ENCODE data around the gene CKMT2. TPM values are rescaled to one million over a fixed set of nuclear protein-coding genes. Genes with fewer than 3 reads are reported as not detected.

The CKMT2 gene
- total RNA-seq, 2 experiments from 2014 or later: not detected

DNA sequence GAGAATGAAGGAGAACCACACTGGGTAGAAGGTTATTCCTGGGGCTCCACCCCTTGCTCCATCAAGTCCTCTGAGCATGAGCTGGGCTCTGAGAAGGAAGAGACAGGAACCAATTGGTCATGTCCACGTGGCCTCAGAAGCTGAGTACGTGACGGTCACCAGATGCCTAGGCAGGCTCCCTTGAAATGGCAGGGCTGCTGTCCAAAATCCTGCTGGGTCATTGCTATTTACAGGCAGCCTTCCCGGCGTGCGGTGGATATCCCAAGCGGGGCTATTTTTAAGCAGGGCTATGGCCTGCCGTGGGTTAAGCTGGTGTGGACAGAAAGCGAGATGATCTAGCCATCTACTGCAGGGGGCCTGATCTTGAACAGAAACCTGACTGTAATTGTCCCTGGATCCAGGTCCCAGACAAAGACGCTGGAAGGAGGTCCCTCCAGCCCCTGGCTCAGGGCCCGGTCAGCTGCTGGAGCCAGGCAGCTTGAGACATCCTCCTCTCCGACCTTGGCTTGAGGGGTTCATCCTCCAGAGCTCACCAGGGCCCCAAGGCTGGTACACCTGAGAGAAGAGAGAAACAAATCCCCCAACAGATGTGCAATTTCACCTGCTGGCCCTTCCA lies 550 bp upstream of the CKMT2 start:
- ATAC-seq (no peak), DNase-seq (no peak)
- Mint-ChIP-seq H3K9me3 (no peaks in the 10 kb centered on the region), H3K36me3 (ENCODE audit: low read depth) (no peaks in the 10 kb centered on the region), H3K27me3 (no peaks in the 10 kb centered on the region), H3K4me1 (ENCODE audit: low read depth) (peaks cover 19% of the 10 kb centered on the region), H3K4me3 (no peak overlapping the region), H3K27ac (no peak overlapping the region)
- CTCF ChIA-PET: no interaction called here
- TF ChIP-seq, protein P1, sequence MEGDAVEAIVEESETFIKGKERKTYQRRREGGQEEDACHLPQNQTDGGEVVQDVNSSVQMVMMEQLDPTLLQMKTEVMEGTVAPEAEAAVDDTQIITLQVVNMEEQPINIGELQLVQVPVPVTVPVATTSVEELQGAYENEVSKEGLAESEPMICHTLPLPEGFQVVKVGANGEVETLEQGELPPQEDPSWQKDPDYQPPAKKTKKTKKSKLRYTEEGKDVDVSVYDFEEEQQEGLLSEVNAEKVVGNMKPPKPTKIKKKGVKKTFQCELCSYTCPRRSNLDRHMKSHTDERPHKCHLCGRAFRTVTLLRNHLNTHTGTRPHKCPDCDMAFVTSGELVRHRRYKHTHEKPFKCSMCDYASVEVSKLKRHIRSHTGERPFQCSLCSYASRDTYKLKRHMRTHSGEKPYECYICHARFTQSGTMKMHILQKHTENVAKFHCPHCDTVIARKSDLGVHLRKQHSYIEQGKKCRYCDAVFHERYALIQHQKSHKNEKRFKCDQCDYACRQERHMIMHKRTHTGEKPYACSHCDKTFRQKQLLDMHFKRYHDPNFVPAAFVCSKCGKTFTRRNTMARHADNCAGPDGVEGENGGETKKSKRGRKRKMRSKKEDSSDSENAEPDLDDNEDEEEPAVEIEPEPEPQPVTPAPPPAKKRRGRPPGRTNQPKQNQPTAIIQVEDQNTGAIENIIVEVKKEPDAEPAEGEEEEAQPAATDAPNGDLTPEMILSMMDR (IDR thresholded peaks at IDR 0.05): no peak
- POLR2A ChIA-PET: interaction anchor here (1.1 kb wide), 1 partner anchor 67 kb away, joined by 3 read pairs; no protein-coding TSS in a partner anchor
- intact Hi-C loops (cut with micrococcal nuclease): no loop called here

DNA sequence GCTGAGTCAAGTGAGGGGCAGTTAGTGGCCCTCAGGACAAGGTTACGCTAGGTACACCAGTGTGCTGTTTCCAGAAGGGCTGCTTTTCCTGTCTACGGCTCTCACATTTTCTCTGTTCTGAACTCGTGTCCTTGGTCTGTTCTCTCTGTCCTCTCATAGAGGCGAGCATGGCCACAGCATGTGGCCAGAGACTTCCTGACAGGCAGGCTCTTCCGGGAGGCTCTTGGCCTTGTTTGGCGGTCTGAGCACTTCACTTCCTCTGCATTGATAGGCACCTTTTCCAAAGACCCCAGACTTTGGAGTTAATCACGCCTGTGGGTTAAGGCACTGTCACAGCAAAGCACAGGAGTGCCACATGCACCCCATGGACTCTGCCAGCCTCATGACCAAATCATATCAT lies 1.2 kb downstream of the CKMT2 start:
- H3K4me3 Mint-ChIP-seq: no peak overlapping the region
- no peak overlapping the region for H3K27ac Mint-ChIP-seq
- ChIA-PET CTCF (no interaction called here), POLR2A (interaction anchor here (0.6 kb wide), 1 partner anchor 16 kb away, joined by 3 read pairs; no protein-coding TSS in a partner anchor)
- no peak for ATAC-seq
- peaks cover 19% of the 10 kb centered on the region for H3K4me1 Mint-ChIP-seq (ENCODE audit: low read depth)
- TF ChIP-seq, protein P1 (IDR thresholded peaks at IDR 0.05): no peak
- H3K36me3 Mint-ChIP-seq (ENCODE audit: low read depth): no peaks in the 10 kb centered on the region
- intact Hi-C loops (cut with micrococcal nuclease): no loop called here
- no peaks in the 10 kb centered on the region for H3K27me3 Mint-ChIP-seq
- H3K9me3 Mint-ChIP-seq: peaks cover 2% of the 10 kb centered on the region
- DNase-seq: no peak

DNA sequence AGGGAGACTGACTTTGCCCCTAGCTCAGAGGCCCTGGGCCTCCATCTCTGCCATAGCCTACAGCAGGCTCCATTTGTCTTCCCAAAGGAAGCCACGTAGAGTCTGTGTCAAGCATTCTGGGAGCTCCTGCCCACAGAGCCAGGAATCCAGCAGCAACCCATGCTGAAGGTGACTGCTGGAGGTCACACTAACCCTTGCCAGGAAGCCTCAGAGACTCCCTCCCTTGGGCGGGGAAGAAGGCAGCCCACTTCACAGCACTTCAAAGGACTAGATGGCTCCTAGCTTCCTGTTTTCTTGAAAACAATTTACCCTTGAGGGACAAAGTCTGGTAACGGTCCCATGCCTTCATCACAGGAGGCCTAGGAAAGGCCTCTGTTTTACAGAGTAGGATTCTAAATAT lies 1.7 kb downstream of the CKMT2 start:
- peaks cover 19% of the 10 kb centered on the region for H3K4me1 Mint-ChIP-seq (ENCODE audit: low read depth)
- no peaks in the 10 kb centered on the region for H3K36me3 Mint-ChIP-seq (ENCODE audit: low read depth)
- ChIA-PET CTCF (no interaction called here), POLR2A (interaction anchor here (0.6 kb wide), 1 partner anchor 15 kb away, joined by 3 read pairs; no protein-coding TSS in a partner anchor)
- DNase-seq (no peak), ATAC-seq (no peak)
- peaks cover 2% of the 10 kb centered on the region for H3K9me3 Mint-ChIP-seq
- TF ChIP-seq, protein P1 (IDR thresholded peaks at IDR 0.05): no peak
- no peaks in the 10 kb centered on the region for H3K27me3 Mint-ChIP-seq
- H3K27ac Mint-ChIP-seq: no peak overlapping the region
- intact Hi-C loops (cut with micrococcal nuclease): no loop called here
- H3K4me3 Mint-ChIP-seq: no peak overlapping the region

DNA sequence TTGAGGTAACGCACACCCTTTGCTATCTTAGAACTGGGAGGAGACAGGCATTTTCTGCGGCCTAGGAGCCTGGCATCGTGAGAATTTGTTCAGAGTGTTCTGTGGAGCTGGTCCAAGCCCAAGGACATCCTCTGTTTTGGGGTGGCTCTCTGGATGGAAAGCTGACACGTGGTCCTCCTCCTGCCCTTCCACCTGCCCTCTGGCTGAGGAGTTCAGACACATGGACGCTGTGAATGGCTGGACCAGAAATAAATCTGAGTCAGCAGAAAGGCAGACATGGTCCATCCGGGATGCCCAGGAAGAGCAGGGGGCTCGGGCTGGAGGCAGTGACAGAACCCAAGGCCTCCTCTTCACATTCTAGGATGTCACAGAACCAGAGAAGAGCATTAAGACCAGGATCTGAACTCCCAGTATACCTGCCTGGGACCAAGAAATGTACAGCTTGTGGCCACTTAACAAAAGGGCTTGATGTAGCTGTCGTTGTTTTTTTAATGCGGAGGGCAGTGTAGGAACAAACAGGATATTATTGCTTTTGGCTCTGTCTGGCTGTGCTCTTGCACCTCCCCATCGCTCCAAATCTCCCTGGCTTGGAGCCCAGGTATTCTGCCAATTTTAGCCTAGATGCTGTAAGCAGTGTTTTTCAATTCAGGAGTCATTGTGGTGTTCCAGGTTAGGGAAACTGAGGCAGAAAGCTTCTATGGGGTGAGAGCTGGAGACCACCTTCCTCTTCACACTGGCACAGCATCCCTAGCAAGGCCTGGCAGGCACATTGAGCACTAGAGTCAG lies 2.4 kb downstream of the CKMT2 start:
- intact Hi-C loops (cut with micrococcal nuclease): no loop called here
- peaks cover 2% of the 10 kb centered on the region for H3K9me3 Mint-ChIP-seq
- ChIA-PET CTCF (no interaction called here), POLR2A (interaction anchor here (0.9 kb wide), 1 partner anchor 9 kb away, joined by 4 read pairs; no protein-coding TSS in a partner anchor)
- no peaks in the 10 kb centered on the region for H3K36me3 Mint-ChIP-seq (ENCODE audit: low read depth)
- ATAC-seq: no peak
- no peak overlapping the region for H3K27ac Mint-ChIP-seq
- TF ChIP-seq, protein P1 (IDR thresholded peaks at IDR 0.05): no peak
- no peak for DNase-seq
- no peak overlapping the region for H3K4me3 Mint-ChIP-seq
- H3K27me3 Mint-ChIP-seq: no peaks in the 10 kb centered on the region
- H3K4me1 Mint-ChIP-seq (ENCODE audit: low read depth): peaks cover 19% of the 10 kb centered on the region

DNA sequence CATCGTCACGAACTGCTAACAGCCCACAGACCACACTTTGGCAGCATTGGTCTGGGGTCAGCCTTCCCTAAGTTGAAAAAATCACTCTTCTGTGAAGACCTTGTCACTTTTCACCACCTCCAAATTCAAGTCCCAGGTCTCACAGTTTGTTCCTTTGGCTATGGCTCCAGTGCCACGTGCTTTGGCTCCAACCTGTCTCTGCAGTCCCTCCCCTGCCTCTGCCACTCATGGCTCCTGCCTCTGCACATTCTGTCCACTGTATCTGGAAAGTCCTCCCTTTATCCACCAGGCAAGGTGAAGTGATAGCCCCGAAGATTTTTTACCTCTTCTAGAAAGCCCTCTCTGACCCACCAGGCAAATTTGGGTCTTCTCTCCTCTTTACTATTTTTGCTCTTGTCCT lies 5.3 kb downstream of the CKMT2 start:
- Mint-ChIP-seq H3K36me3 (ENCODE audit: low read depth) (no peaks in the 10 kb centered on the region), H3K4me3 (no peak overlapping the region), H3K27me3 (no peaks in the 10 kb centered on the region), H3K27ac (no peak overlapping the region), H3K9me3 (peaks cover 2% of the 10 kb centered on the region), H3K4me1 (ENCODE audit: low read depth) (peaks cover 17% of the 10 kb centered on the region)
- TF ChIP-seq, protein P1 (IDR thresholded peaks at IDR 0.05): no peak
- intact Hi-C loops (cut with micrococcal nuclease): no loop called here
- DNase-seq (no peak), ATAC-seq (no peak)
- ChIA-PET CTCF (no interaction called here), POLR2A (interaction anchor here (1.0 kb wide), 1 partner anchor 10 kb away, joined by 6 read pairs; no protein-coding TSS in a partner anchor)
